ENCODE data around the gene TJP2. TPM values are rescaled to one million over a fixed set of nuclear protein-coding genes. Genes with fewer than 3 reads are reported as not detected.

The TJP2 gene
- 10 to 100 TPM; 46.3 to 51.7 TPM for total RNA-seq

- no peaks in the 10 kb centered on the region for H3K36me3 ChIP-seq
- peak within 1 kb of the TSS; percentile 72 to 74 for H3K4me3 ChIP-seq
- H3K4me1 ChIP-seq, result peaks cover 0 to 42% of the 10 kb centered on the region in 2 donors
- no peaks in the 10 kb centered on the region for H3K27me3 ChIP-seq
- DNase-seq (ENCODE audit: low spot score), result peak; percentile 82
- TF ChIP-seq CTCF (IDR thresholded peaks at IDR 0.05), result peak in 1 of 2 donors; percentile 10
- no peaks in the 10 kb centered on the region for H3K9me3 ChIP-seq
- peak within 1 kb of the TSS; percentile 91 for H3K27ac ChIP-seq
Measured at GRCh38 chr9:69173891-69174615, at the start of gene TJP2. Gene TJP2 (plus strand): TSS chr9:69174277. CDS start chr9:69174373, 96 bp downstream.

- Histone ChIP-seq H3K36me3 (no peaks in the 10 kb centered on the region), H3K4me3 (no peak overlapping the region), H3K9me3 (no peaks in the 10 kb centered on the region), H3K27ac (peak overlapping the region; percentile 9 to 36), H3K27me3 (no peaks in the 10 kb centered on the region), H3K4me1 (peaks cover 0 to 26% of the 10 kb centered on the region in 2 donors)
- TF ChIP-seq CTCF (IDR thresholded peaks at IDR 0.05), result no peak
- no peak for DNase-seq (ENCODE audit: low spot score)
Measured at GRCh38 chr9:69130456-69131441, 43.3 kb upstream of the TJP2 start.

GRCh38 chr9:69131682-69132081 is 42.4 kb upstream of the TJP2 start:
- no peak overlapping the region for H3K4me3 ChIP-seq
- TF ChIP-seq CTCF (IDR thresholded peaks at IDR 0.05), result no peak
- H3K27ac ChIP-seq, result peak overlapping the region in 1 of 2 donors; percentile 9
- H3K36me3 ChIP-seq, result no peaks in the 10 kb centered on the region
- DNase-seq (ENCODE audit: low spot score), result no peak
- H3K9me3 ChIP-seq, result no peaks in the 10 kb centered on the region
- peaks cover 0 to 26% of the 10 kb centered on the region in 2 donors for H3K4me1 ChIP-seq
- no peaks in the 10 kb centered on the region for H3K27me3 ChIP-seq

- Histone ChIP-seq H3K27ac (no peak overlapping the region), H3K4me3 (no peak overlapping the region), H3K36me3 (no peaks in the 10 kb centered on the region), H3K27me3 (no peaks in the 10 kb centered on the region), H3K9me3 (no peaks in the 10 kb centered on the region), H3K4me1 (peaks cover 0 to 26% of the 10 kb centered on the region in 2 donors)
- no peak for TF ChIP-seq CTCF (IDR thresholded peaks at IDR 0.05)
- DNase-seq (ENCODE audit: low spot score), result no peak
Measured at GRCh38 chr9:69132361-69132760, 41.7 kb upstream of the TJP2 start.

GRCh38 chr9:69134412-69134811 is 39.7 kb upstream of the TJP2 start:
- no peak for DNase-seq (ENCODE audit: low spot score)
- no peak overlapping the region for H3K4me3 ChIP-seq
- H3K9me3 ChIP-seq, result no peaks in the 10 kb centered on the region
- H3K36me3 ChIP-seq, result no peaks in the 10 kb centered on the region
- H3K4me1 ChIP-seq, result peaks cover 0 to 26% of the 10 kb centered on the region in 2 donors
- H3K27ac ChIP-seq, result no peak overlapping the region
- no peak for TF ChIP-seq CTCF (IDR thresholded peaks at IDR 0.05)
- H3K27me3 ChIP-seq, result no peaks in the 10 kb centered on the region
